PC-3 (cell line): Measurements from ENCODE around the gene MAP7. TPM values are rescaled to one million over a fixed set of nuclear protein-coding genes. Genes with fewer than 3 reads are reported as not detected.

ENCODE experiments used
- ATAC-seq: fragments of 200-7000 bp; cut with Tn5 transposase; 2 replicates; pipeline ENCODE4 v1.9.1; 2020; ENCODE audit warnings: mild to moderate bottlenecking, moderate library complexity
- BruUV-seq: library from RNA; stranded (reverse); fragments of 400-500 nt; replicated peaks from 2 replicates; lab custom pipeline; 2021; lab: Mats Ljungman, UMichigan
- CTCF ChIA-PET: fragments of 300-600 bp; sonication (Branson Sonifier 250); formaldehyde crosslinking; loops from one replicate; lab custom pipeline; 2022; ENCODE audit warnings: antibody characterized with exemption; lab: Charles Lee
- POLR2A ChIA-PET: fragments of 300-600 bp; sonication (Branson Sonifier 250); formaldehyde crosslinking; loops from one replicate; lab custom pipeline; 2022; ENCODE audit warnings: antibody characterized with exemption; ENCODE audit not compliant: unreplicated experiment; lab: Charles Lee
- DNase-seq: peaks from one replicate; pipeline ENCODE4 v3.0.0-alpha.2; 2015
- H2AFZ ChIP-seq: fragments of 300-600 bp; sonication (generic); 2 replicates; pipeline ENCODE4 v1.6.0; 2016; ENCODE audit warnings: antibody characterized with exemption, low read length
- H3F3A ChIP-seq: fragments of 300-600 bp; sonication (generic); one replicate; pipeline ENCODE4 v1.6.0; 2017; ENCODE audit warnings: antibody characterized with exemption, low read length, control low read depth, mild to moderate bottlenecking; ENCODE audit not compliant: unreplicated experiment
- H3K27ac ChIP-seq: fragments of 300-600 bp; sonication (generic); 2 replicates; pipeline ENCODE4 v1.5.1; 2016; ENCODE audit warnings: mild to moderate bottlenecking, low read length
- H3K27me3 ChIP-seq: fragments of 300-600 bp; sonication (generic); 2 replicates; pipeline ENCODE4 v1.6.1; 2016; ENCODE audit warnings: low read length, mixed read lengths
- H3K36me3 ChIP-seq: fragments of 300-600 bp; sonication (generic); 2 replicates; pipeline ENCODE4 v1.6.1; 2016; ENCODE audit warnings: low read depth, mixed run types, low read length, mixed read lengths
- H3K4me1 ChIP-seq: fragments of 300-600 bp; sonication (generic); 2 replicates; pipeline ENCODE4 v1.5.1; 2016; ENCODE audit warnings: low read length; ENCODE audit not compliant: insufficient read depth
- H3K4me2 ChIP-seq: fragments of 300-600 bp; sonication (generic); 2 replicates; pipeline ENCODE4 v1.6.0; 2016; ENCODE audit warnings: low read length
- H3K4me3 ChIP-seq: fragments of 300-600 bp; sonication (generic); 2 replicates; pipeline ENCODE4 v1.5.1; 2016; ENCODE audit warnings: mild to moderate bottlenecking, low read length, mixed read lengths
- H3K79me2 ChIP-seq: fragments of 300-600 bp; sonication (generic); 2 replicates; pipeline ENCODE4 v1.6.1; 2017; ENCODE audit warnings: low read length, mixed read lengths
- H3K9ac ChIP-seq: fragments of 300-600 bp; sonication (generic); 2 replicates; pipeline ENCODE4 v1.6.0; 2016; ENCODE audit warnings: mild to moderate bottlenecking, low read length
- H3K9me2 ChIP-seq: fragments of 300-600 bp; sonication (generic); replicated peaks from 2 replicates; pipeline ENCODE4 v1.6.1; 2016; ENCODE audit warnings: mixed run types, low read length, mixed read lengths
- H3K9me3 ChIP-seq: fragments of 300-600 bp; sonication (generic); 2 replicates; pipeline ENCODE4 v1.6.1; 2016; ENCODE audit warnings: low read length, mixed read lengths
- H4K20me1 ChIP-seq: fragments of 300-600 bp; sonication (generic); 2 replicates; pipeline ENCODE4 v1.6.1; 2016; ENCODE audit warnings: low read length, mixed read lengths
- CTCF ChIP-seq: fragments of 300-600 bp; sonication (generic); conservative IDR thresholded peaks from 2 replicates; pipeline ENCODE4 v1.5.1; 2017; ENCODE audit warnings: antibody characterized with exemption, low read depth, mild to moderate bottlenecking, low read length
- EZH2 ChIP-seq: fragments of 300-600 bp; sonication (generic); IDR thresholded peaks from one replicate; pipeline ENCODE4 v1.6.1; 2017; ENCODE audit warnings: antibody characterized with exemption, mild to moderate bottlenecking, low read length; ENCODE audit not compliant: unreplicated experiment
- EZH2phosphoT487 ChIP-seq: fragments of 300-600 bp; sonication (generic); IDR thresholded peaks from 2 replicates; pipeline ENCODE4 v1.6.1; 2018; ENCODE audit warnings: mild to moderate bottlenecking, antibody characterized with exemption, low read length, borderline replicate concordance
- intact Hi-C: fragments of 100-400 bp; cut with micrococcal nuclease; formaldehyde crosslinking; loops from 2 replicates; pipeline ENCODE4 v1.9.0; 2023
- total RNA-seq: library from RNA; depleted of rRNA; stranded (reverse); fragments of >200 nt; gene quantifications from 2 replicates; pipeline ENCODE4 v1.2.3, GENCODE V29; 2014

The MAP7 gene
- total RNA-seq, 1 experiment from 2014 or later: 13.9 TPM

GRCh38 chr6:136467186-136467585 lies 83.0 kb downstream of the MAP7 start:
- intact Hi-C loops: no loop called here
- ATAC-seq: no peak
- Histone ChIP-seq H3F3A (no peaks in the 10 kb centered on the region), H3K27me3 (no peaks in the 10 kb centered on the region), H3K4me3 (no peak overlapping the region), H3K9me2 (no peaks in the 10 kb centered on the region), H3K36me3 (no peaks in the 10 kb centered on the region), H3K27ac (no peak overlapping the region), H2AFZ (no peak overlapping the region), H3K4me2 (no peak overlapping the region), H3K4me1 (peaks cover 9% of the 10 kb centered on the region), H3K79me2 (peaks cover 8% of the 10 kb centered on the region; the same call in 1 of the 2 replicates), H3K9me3 (no peaks in the 10 kb centered on the region), H4K20me1 (no peaks in the 10 kb centered on the region), H3K9ac (no peak overlapping the region)
- BruUV-seq: no TSS peak
- DNase-seq: no peak
- no peak for TF ChIP-seq EZH2
- no peak for TF ChIP-seq CTCF
- TF ChIP-seq EZH2phosphoT487: no peak
- POLR2A ChIA-PET: no interaction called here
- CTCF ChIA-PET: no interaction called here

DNA sequence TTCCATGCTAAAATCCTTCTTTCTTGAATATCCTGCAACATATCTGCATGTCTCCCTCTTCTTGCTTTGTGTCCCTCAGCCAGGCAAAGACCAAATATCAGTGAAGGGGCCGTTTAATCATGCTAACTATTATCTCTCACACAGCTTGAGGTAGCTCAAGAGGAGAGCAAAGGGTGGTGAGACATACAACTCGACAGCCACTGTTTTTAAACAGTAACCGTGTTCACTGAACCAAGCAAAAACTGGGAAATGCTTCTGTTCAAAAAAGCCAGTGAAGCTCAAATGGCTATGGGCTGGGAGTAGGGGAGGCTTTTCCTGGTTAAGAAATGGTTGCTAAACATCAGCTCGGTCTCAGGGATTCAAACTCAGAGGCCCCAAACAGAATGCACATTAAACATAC lies 83.4 kb downstream of the MAP7 start:
- Histone ChIP-seq H3K4me2 (no peak overlapping the region), H3K27ac (no peak overlapping the region), H3K36me3 (no peaks in the 10 kb centered on the region), H3K79me2 (peaks cover 8% of the 10 kb centered on the region; the same call in 1 of the 2 replicates), H2AFZ (no peak overlapping the region), H3K4me3 (no peak overlapping the region), H3K4me1 (peaks cover 9% of the 10 kb centered on the region), H3K9me2 (no peaks in the 10 kb centered on the region), H4K20me1 (no peaks in the 10 kb centered on the region), H3F3A (no peaks in the 10 kb centered on the region), H3K9me3 (no peaks in the 10 kb centered on the region), H3K27me3 (no peaks in the 10 kb centered on the region), H3K9ac (no peak overlapping the region)
- intact Hi-C loops: no loop called here
- DNase-seq (no peak), ATAC-seq (no peak)
- POLR2A ChIA-PET: no interaction called here
- TF ChIP-seq CTCF (no peak), EZH2 (no peak)
- no TSS peak for BruUV-seq
- CTCF ChIA-PET: no interaction called here

DNA sequence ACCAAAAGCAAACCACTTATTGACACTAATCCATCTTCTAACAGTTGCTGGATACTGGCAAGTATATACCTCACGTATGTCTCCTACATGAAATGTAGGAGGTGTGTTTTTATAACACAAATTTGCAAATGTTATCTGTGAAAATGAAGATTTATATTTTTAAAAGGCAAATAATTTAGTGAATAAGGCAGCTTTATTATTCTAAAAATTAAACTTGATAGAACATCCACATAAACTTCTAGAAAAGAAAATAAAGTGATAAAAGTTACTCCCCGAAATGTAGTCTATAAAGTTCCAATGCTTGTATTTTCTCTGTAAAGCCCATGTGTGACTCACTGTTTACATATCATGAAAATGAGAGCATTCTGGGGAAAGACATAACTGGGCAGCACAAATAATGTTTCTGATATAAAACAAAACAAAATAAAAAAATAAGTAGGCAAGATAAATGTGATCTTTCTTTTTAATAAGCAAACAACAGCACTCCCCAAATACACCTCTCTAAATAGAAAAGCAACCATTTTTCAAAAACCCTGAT lies 84.4 kb downstream of the MAP7 start:
- TF ChIP-seq CTCF (no peak), EZH2 (no peak), EZH2phosphoT487 (no peak)
- Histone ChIP-seq H4K20me1 (no peaks in the 10 kb centered on the region), H3K9me3 (no peaks in the 10 kb centered on the region), H3K4me1 (peaks cover 9% of the 10 kb centered on the region), H3K4me2 (peak overlapping the region; percentile 36), H3K9me2 (no peaks in the 10 kb centered on the region), H3F3A (no peaks in the 10 kb centered on the region), H3K9ac (no peak overlapping the region), H3K79me2 (peaks cover 8% of the 10 kb centered on the region; the same call in 1 of the 2 replicates), H3K4me3 (no peak overlapping the region), H2AFZ (no peak overlapping the region), H3K27me3 (no peaks in the 10 kb centered on the region), H3K27ac (no peak overlapping the region), H3K36me3 (no peaks in the 10 kb centered on the region)
- intact Hi-C loops: no loop called here
- no TSS peak for BruUV-seq
- ChIA-PET POLR2A (no interaction called here), CTCF (no interaction called here)
- DNase-seq (peak; percentile 46), ATAC-seq (peak; percentile 87)
